NCI-H2029 treated with DMSO at 0.1 percent for 48 hours (cell line): Measurements from ENCODE around the gene YJU2.
"Not testable (repeated sequence)": the region's sequence is repeated elsewhere in the genome, so short reads cannot be mapped to it uniquely, and the experiment has no call there.

Experiments
- DNase-seq: peaks from one replicate; lab custom pipeline; 2025; lab: John Stamatoyannopoulos, UW

YJU2 gene

DNA sequence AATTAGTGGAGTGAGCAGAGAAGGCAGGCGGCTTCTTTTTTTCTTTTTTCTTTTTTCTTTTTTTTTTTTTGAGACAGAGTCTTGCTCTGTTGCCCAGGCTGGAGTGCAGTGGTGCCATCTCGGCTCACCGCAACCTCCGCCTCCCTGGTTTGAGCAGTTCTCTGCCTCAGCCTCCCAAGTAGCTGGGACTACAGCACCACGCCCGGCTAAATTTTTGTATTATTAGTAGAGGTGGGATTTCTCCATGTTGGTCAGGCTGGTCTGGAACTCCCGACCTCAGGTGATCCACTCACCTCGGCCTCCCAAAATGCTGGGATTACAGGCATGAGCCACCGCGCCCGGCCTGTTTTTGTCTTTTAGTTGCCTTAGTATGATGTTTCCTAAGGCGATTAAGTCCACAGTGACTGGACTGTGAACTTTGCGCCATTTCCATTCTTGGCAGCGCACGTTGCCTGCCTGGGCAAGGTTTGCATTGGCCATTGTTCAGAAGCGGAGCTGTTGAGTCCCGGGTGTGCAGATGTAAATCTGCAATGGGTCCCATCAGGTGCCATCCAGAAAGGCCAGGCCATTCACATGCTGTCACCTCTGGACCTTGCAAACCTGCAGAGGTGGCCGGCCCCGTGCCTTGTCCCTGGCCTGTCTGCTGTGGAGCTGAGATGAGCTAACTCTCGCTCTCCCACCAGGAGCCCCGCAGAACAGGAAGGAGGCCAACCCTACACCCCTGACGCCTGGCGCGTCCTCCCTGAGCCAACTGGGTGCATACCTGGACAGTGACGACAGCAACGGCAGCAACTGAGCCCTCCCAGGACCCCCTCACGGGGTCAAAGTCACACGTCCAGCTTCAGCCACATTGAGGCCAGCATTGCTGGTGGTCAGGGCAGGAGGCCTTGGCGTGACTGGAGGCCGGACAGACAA lies 21.3 kb downstream of the YJU2 start:
- no peak for DNase-seq

- no peak for DNase-seq
Observed at GRCh38 chr19:4268816-4269430, 22.0 kb downstream of the YJU2 start.

- no peak for DNase-seq
Observed at GRCh38 chr19:4272894-4273293, 26.0 kb downstream of the YJU2 start.

GRCh38 chr19:4274321-4274686 lies 27.4 kb downstream of the YJU2 start:
- DNase-seq = not testable (repeated sequence)

DNA sequence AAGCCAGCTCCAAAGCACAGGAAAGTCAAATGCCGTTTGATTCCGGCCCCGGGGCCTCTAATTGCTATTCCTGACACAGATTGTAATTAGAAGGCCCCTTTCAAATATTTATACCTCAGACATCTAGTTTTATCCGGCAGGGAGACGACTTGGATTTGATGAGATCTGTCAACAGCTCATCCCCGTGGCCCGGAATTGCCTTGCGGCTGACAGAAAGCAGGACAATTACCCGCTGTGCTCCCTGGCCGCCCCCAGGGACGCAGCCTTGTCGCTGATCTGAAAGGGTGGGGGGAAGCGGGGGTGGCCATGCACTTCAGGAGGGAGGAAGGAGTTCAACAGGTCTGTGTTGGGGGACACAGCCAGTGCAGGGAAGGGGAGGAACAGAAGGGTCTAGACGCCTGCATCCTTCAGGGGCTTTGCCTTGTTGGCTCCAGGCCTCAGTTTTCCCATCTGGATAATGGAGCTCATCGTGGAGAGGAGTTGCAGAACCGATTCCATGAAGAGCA lies 30.4 kb downstream of the YJU2 start:
- DNase-seq = no peak

GRCh38 chr19:4278010-4278409 lies 31.1 kb downstream of the YJU2 start:
- no peak for DNase-seq

- DNase-seq = no peak
Observed at GRCh38 chr19:4278419-4279266, 31.8 kb downstream of the YJU2 start, which contains the start of gene SHD. SHD (plus strand) TSS chr19:4279266; CDS start chr19:4280064, 798 bp downstream.

DNA sequence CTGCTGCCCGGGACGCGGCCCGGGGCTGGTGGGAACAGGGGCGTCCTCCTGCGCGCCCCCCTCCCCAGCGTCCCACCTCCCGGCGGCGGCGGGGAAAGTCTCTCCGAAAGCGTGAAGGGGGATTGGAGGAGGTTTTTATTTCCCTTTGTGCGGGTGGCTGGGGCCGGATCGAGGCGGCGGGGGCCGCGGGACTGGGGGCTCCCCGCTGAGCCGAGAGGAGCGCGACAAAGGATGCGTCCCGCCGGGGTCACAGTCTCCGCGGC lies 32.3 kb downstream of the YJU2 start:
- no peak for DNase-seq

DNA sequence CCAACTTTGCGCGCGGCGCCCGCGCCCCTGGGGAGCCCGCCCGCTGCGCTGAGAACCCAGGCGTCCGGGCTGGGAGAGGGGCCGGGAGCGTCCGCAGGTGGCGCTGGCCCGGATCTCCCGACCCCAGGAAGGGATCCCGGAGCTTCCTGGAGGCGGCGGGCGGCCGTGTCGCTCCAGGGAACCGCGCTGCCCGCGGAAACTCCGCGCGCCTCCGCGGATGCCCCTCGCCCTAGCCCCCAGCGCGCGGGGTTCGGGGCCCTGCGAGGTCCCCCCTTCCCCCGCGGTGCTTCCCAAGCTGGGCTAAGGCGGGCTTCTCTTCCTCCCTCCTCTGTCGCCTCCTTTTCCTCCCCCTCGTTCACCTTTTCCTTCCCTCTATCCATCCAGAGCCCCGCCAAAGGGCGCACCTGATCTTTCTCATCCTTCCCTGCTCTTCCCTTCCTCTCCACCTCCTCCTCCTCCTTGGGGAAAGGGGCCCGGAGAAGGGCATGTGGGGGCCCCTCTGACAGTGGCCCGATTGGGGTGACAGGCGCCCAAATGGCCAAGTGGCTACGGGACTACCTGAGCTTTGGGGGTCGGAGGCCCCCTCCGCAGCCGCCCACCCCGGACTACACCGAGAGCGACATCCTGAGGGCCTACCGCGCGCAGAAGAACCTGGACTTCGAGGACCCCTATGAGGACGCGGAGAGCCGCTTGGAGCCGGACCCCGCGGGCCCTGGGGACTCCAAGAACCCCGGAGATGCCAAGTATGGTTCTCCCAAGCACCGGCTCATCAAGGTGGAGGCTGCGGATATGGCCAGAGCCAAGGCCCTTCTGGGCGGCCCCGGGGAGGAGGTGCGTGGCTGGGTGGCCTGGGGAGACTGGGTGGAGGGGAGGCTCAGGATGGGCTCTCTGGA lies 32.9 kb downstream of the YJU2 start:
- no peak for DNase-seq

GRCh38 chr19:4284176-4284958 lies 37.5 kb downstream of the YJU2 start:
- no peak for DNase-seq

- DNase-seq = no peak
Observed at GRCh38 chr19:4284974-4285373, 38.1 kb downstream of the YJU2 start.

DNA sequence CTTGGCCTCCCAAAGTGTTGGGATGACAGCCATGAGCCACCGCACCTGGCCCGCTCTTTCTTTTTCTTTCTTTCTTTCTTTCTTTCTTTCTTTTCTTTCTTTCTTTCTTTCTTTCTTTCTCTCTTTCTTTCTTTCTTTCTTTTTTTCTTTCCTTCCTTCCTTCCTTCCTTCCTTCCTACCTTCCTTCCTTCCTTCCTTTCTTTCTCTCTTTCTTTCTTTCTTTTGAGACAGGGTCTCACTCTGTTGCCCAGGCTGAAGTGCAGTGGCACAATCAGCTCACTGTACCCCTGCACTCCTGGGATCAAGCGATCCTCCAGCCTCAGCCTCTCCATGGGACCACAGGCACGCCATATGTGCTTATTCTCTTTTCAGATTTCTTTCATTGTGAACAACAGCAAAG lies 39.3 kb downstream of the YJU2 start:
- not testable (repeated sequence) for DNase-seq

- no peak for DNase-seq
Observed at GRCh38 chr19:4288091-4288777, 41.4 kb downstream of the YJU2 start.

DNA sequence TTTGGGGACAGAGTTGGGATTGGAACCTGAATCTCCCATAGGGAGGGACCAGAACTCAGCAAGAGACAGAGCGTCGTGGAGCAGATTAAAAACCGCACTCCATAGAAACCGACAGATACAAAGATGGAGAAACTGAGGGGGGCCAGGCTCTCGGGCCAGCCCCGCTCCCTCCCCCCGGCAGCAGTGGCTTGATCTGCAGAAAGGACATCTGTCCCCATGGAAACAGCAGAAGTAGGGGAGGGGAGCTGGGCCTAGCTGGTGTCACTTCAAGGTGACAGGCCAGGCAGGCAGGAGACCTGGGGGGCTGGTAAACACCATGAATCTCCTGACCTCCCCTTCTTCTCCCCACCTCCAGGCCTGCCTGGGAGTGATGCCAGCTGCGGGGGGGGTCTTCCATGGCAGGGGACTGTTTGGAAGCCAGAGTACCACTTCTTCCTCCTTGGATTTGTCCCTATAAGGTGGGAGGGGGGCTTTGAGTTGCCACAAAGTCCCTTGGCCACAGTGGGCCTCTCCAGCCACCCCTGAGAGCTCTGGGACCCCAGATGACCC lies 44.4 kb downstream of the YJU2 start:
- DNase-seq = no peak

DNA sequence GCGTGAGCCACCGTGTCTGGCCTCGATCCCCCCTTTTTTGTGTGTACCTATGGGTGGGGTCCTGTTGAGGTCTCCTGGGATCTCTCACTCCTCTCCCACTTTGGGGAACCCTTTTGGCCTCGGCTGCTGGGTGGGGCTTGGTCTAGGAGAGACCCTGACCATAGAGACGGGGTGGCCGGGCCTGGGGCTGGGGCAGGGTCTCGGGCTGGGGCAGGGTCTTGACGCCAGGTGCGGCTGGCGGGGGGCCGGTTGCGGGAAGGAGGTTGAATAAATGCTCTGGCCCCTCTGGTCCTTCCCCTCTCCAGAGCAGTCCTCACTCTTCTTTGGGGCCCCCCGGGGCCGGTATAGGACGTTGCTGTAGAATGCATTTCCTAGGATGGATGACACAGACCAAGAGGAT lies 45.6 kb downstream of the YJU2 start:
- no peak for DNase-seq

DNA sequence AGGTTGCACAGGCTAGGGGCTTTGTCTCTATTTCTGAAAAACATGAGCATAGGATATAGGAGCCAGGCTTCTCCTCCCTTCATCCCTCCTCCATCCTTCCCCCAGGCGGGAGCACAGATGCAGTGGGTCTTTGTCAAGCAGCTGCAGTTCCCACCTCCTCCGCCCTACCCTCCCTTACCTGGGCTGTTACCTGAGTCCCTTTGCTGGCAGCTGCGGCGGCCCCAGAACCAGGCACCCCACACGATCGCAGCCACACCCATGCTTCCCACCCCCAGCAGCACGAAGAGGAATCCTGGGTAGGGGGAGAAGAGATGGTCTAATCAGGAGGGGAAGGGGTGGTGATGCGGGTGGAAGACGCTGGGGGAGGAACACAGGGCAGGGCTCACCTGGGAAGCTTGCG lies 47.5 kb downstream of the YJU2 start:
- DNase-seq = no peak

DNA sequence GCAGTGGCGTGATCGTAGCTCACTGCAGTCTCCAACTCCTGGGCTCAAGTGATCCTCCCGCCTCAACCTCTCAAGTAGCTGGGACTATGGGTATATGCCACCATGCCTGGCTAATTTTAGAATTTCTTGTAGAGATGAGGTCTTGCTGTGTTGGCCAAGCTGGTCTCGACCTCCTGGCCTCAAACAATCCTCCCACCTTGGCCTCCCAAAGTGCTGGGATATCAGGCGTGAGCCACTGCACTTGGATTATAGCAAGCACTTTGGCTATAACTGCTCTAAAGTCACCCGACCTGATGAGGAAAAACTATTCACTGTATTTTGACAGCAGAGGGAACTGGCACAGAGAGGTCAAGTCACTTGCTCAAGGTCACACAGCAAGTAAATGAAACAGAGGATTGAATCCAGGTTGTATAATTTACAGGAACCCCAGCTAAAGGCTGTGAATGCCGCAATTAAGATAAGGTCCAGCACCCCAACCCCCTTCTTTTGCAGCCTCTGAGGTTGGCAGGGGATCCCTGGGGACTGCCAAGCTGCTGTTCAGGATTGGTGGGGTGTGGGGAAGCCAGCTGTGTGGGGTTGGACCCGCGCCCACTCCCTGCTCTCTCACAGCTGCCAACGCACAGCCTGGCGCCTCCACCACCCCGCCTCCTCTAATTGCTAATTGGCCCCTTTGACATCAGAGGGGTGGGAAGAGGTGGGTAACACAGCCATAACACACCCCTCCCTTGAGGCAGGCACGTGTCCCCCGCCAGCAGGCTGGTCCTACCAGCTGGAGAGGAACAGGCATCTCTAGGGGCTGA lies 49.3 kb downstream of the YJU2 start:
- DNase-seq = peak; percentile 22

GRCh38 chr19:4297901-4298809 lies 51.3 kb downstream of the YJU2 start:
- no peak for DNase-seq
